IMR-90 (cell line): ENCODE data around the gene RNASET2.

Source experiments
- BHLHE40 ChIP-seq: fragments of 150-350 bp; IDR thresholded peaks from 2 replicates; pipeline ENCODE4 v1.6.1; 2016; ENCODE audit warnings: mild to moderate bottlenecking, low read depth, low read length
- POLR2A ChIP-seq: IDR thresholded peaks from 2 replicates; pipeline ENCODE4 v1.6.1; 2012; ENCODE audit warnings: mild to moderate bottlenecking, low read depth, low read length
- RCOR1 ChIP-seq: IDR thresholded peaks from 2 replicates; pipeline ENCODE4 v1.6.1; 2012; ENCODE audit warnings: mild to moderate bottlenecking, low read length, improper control_type of control experiment; ENCODE audit not compliant: insufficient replicate concordance
- TF ChIP-seq, protein P1 (sequence below): conservative IDR thresholded peaks from 2 replicates; pipeline ENCODE4 v1.5.1; 2012; ENCODE audit warnings: mild to moderate bottlenecking, low read depth, low read length, improper control_type of control experiment

DNA sequence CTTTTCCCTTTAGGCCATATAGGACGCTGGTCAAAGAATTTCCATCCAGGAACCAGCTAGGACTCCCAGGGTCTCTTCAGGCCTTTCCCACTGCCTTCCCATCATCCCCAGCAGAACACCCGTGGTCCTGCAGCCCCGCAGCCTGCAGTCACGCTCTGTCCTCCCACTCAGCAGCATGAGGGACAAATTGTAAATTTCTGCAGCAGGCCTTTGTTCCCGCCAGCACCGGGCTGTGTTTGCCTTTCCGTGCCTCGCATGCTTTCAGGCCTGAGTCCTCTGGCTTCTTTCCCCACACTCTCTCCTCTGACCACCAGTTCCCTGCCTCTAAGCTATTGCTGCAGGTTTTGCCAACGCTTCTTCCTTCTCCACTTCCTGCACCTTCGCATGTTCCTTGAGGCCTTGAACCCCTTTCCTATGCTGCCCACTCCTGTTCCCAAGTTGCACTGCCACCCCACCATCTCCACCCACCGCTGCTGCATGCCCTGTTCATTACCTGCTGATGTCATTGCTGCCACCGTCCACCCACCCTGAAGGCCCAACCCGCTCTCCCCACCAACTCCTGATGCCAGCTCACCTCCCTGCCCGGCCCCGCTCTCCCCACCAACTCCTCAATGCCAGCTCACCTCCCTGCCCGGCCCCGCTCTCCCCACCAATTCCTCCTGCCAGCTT is 49.8 kb downstream of the RNASET2 start:
- no peak for TF ChIP-seq POLR2A
- TF ChIP-seq BHLHE40, result no peak
- TF ChIP-seq, protein P1, sequence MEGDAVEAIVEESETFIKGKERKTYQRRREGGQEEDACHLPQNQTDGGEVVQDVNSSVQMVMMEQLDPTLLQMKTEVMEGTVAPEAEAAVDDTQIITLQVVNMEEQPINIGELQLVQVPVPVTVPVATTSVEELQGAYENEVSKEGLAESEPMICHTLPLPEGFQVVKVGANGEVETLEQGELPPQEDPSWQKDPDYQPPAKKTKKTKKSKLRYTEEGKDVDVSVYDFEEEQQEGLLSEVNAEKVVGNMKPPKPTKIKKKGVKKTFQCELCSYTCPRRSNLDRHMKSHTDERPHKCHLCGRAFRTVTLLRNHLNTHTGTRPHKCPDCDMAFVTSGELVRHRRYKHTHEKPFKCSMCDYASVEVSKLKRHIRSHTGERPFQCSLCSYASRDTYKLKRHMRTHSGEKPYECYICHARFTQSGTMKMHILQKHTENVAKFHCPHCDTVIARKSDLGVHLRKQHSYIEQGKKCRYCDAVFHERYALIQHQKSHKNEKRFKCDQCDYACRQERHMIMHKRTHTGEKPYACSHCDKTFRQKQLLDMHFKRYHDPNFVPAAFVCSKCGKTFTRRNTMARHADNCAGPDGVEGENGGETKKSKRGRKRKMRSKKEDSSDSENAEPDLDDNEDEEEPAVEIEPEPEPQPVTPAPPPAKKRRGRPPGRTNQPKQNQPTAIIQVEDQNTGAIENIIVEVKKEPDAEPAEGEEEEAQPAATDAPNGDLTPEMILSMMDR, result no peak
- TF ChIP-seq RCOR1, result no peak
